HG03108 (cell line): Measurements from ENCODE around the gene FBL.
"Not testable (repeated sequence)": the region's sequence is repeated elsewhere in the genome, so short reads cannot be mapped to it uniquely, and the experiment has no call there.

Experiments
- ATAC-seq: cut with Tn5 transposase; IDR thresholded peaks from one replicate; pipeline ENCODE4 v1.9.1; 2021; ENCODE audit warnings: moderate library complexity; ENCODE audit not compliant: unreplicated experiment

Gene FBL

DNA sequence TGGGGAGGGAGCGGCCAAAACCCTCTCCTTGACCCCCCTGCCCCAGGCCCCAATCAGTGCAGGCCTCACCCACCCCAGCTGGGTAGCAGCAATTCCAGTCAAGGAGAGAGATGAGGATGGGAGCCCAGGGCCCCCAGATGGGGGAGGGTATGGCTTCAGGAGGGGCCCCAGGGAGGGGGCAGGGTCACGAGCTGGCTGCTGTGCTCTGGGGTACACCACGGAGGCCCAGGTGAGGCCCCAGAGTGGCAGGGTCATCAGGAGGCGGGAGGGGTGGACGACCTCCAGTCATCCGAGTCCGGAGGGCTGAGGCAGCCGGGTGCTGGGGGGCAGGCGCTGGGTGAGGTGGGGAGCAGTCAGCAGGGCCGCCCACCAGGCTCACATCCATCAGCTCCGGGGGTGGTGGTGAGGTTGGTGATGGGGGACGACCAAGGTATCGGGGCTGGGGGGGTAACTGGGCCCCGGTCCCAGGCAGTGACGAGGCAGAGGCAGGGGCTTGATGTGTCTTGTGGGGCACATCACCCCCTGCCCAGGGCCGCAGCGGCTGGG, 20.6 kb downstream of the FBL start:
- no peak for ATAC-seq

DNA sequence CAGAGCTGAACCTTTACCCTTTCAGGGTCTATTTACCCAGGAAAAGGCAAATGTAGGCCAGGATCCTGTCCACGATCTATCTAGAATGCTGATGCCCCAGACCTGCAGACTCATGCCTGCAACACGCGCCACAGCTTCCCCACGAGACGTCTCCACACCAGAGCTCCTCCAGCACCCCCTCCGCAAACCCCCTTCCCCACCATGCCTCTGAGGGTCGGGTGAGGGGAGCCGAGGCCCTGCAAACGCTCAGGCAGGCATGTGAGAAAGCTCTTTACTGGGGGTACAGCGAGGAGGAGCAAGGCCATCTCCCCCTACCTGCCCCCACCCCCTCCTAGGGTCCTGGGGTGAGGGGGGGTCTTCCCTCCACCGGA, 21.1 kb downstream of the FBL start:
- no peak for ATAC-seq

DNA sequence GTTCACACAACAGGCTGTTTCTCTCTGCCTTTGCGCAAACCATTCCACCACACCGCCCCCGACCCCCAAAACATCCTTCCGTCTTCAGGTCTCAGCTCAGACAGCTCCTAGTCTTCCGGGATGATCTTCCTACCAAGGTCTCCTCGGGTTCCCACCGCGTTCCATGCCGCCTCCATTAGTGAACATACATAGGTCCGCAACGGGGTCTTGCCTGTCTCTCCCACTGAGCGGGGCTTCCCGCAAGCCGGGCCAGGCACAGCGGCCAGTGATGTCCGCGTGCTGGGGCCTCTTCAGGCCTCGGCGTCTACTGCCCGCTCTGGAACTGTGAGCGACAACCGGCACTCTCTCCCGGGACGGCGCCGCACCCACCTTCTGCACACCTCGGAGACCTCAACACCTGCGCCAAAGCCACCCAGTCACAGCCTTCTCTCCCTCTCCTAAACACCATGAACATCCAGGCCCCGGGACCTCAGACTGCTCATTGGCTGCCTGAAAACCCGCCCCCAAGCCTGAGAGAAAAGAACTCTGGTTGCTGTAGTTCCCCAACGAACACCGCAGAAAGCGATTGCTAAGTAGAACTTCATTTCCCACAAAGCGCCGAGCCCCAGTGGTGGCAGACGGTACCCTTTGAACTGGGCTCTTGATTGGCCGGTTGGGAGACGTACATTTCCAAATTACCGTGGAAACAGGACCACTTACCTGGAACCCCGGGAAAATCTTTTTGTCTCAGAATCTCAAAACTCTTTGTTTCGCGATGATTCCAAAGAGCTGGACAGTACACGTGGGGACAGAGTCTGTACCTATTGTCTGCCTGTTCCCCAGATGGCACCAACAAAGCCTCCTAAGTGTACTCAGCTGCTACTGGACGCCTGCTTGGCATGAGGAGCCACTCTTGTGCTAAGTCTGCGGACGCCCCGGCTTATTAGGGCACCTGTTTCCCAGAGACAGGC, 21.8 kb downstream of the FBL start:
- ATAC-seq = peak; percentile 89

DNA sequence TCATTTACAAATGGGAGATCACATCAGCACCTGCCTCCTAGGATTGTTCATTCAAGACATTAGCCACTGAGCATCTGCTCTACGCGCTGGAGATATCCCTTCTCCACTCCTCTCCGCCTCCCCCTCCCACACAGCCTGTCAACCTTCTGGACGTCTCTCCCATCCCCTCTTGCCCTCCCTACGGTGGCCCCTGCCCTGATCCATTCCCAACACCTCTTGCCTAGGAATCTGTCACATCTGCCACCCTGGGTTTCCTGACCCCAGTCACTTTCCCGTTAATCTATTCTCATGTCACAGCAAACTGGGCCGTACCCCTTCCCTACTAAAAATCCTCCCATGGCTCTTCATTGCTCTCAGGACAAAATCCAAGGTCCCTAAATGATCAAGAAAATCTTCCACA, 22.5 kb downstream of the FBL start:
- no peak for ATAC-seq

GRCh38 chr19:39820696-39821095, 25.5 kb downstream of the FBL start:
- ATAC-seq = no peak

- ATAC-seq = no peak
Measured at GRCh38 chr19:39819786-39820185, 26.4 kb downstream of the FBL start.

GRCh38 chr19:39818626-39819097, 27.5 kb downstream of the FBL start:
- ATAC-seq = no peak

GRCh38 chr19:39817888-39818561, 28.2 kb downstream of the FBL start:
- no peak for ATAC-seq

DNA sequence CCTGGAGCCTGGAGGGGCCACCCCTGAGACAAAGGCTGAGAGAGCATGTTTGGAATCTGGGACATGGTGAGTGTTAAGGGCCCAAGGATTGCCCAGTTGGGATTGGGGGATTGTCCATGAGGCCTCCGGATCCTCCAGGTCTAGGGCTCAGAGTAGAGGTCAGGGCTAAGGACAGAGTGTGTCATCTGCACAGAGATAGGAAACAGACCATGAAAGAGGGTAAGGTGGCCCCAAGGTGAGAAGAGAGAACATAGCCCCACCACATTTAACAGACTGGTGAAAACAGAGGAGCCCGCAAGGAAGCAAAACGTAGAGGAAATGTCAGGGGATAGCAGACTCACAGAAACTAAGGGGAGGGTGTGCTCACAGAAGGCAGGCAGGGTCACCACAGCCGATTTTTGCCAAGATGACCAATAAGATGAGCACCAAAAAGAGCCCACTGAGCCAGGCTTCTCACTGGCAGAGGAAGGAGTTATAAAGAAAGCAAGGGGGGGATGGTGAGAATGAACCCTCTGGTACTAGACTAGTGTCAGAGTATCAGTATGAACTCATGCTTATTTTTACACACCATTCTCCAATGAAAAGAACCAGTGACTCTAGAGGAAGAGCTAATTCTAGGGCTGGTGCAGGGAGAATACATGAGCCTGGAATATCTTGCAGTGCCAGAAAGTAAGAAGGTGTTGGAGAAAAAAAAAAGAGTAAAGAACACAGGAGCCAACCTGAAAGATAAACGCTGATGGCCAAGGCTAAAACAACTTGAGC, 29.7 kb downstream of the FBL start:
- no peak for ATAC-seq

- ATAC-seq = no peak
Measured at GRCh38 chr19:39814595-39814994, 31.6 kb downstream of the FBL start.

DNA sequence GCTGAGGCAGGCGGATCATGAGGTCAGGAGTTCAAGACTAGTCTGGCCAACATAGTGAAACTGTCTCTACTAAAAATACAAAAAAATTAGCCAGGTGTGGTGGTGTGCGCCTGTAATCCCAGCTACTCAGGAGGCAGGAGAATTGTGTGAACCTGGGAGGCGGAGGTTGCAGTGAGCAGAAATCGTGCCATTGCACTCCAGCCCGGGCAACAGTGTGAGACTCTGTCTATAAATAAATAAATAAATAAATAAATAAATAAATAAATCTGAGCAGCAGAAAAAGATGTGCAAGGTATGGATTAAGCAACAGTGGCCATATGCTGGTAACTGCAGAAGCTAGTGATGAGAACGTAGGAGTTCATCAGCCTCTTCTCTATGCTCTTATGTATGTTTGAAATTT, 32.1 kb downstream of the FBL start:
- not testable (repeated sequence) for ATAC-seq

GRCh38 chr19:39813264-39813993, 32.8 kb downstream of the FBL start:
- no peak for ATAC-seq

DNA sequence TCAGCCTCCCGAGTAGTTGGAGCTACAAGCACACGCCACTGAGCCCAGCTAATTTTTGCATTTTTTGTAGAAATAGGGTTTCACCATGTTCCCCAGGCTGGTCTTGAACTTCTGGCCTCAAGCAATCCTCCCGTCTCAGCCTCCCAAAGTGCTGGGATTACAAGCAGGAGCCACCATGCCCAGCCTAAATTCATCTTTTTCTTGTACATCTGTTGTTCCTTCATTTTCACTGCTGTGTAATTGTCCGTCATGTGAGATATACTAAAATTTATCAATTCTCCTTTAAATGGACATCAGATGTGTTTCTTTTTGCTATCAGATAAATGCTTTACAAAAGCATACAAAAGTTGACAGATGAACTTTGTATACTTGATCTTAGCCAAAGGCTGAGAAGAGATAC, 35.1 kb downstream of the FBL start:
- ATAC-seq = no peak

GRCh38 chr19:39810424-39810823, 35.8 kb downstream of the FBL start:
- no peak for ATAC-seq

- no peak for ATAC-seq
Measured at GRCh38 chr19:39809368-39809767, 36.8 kb downstream of the FBL start.

DNA sequence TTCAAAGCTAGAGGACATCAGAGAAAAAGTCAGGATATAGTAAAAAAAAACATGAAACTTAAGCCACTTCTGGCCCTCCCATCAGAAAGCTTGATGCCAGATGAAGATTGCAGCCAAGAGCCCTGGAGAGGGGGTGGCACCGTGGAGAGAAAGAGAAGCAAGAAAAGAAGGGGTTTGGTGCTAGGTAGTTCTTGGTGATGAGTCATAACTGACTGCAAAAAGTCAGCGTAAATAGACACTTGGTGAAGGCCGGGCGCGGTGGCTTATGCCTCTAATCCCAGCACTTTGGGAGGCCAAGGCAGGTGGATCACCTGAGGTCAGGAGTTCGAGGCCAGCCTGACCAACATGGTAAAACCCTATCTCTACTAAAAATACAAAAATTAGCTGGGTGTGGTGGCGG, 37.5 kb downstream of the FBL start:
- ATAC-seq = not testable (repeated sequence)

DNA sequence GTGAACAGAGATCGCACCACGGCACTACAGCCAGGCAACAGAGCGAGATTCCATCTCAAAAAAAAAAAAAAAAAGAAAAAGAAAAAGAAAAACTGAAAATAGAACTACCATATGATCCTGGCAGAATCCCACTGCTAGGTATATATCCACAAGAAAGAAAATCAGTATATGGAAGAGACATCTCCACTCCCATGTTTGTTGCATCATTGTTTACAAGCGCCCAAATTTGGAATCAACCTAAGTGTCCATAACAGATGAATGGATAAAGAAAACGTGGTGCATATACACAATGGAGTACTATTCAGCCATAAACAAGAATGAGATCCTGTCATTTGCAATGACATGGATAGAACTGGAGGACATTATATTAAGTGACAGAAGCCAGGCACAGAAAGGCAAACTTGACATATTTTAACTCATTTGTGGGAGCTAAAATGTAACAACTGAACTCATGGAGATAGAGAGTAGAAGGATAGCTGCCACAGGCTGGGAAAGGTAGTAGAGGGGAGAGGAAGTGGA, 38.3 kb downstream of the FBL start:
- ATAC-seq = no peak

DNA sequence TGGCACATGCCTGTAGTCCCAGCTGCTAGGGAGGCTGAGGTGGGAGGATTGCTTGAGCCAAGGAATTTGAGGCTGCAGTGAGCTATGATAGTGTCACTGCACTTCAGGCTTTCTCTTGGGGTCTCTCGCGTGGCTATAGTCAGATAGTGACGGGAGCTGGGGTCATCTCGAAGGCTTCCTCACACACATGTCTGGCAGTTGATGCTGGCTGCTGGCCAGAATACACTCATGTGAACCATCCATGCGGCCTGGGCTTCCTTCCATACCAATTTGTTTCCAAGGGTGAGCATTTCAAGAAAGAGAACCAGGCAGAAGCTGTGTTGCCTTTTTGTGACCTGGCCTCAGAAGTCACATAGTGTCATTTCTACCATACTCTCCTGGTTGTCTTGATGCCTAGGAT, 41.1 kb downstream of the FBL start:
- ATAC-seq = no peak

GRCh38 chr19:39802958-39803357, 43.2 kb downstream of the FBL start:
- no peak for ATAC-seq

DNA sequence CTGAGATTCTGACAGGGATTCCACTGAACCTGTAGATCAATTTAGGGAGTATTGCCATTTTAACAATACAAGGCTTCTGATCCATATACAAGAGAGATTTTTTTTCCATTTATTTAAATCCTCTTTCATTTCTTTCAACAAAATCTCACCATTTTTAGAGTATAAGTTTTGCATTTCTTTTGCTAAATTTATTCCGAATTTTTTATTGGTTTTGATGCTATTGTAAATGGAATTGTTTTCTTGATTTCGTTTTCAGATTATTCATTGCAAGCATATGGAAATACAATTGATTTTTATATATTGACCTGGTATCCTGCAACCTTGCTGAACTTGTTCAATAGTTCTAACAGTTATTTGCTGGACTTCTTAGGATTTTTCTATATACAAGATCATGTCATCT, 49.1 kb downstream of the FBL start:
- no peak for ATAC-seq
